Endothelial cell of umbilical vein (primary cell): Measurements from ENCODE around the gene ADAMTS6. TPM values are rescaled to one million over a fixed set of nuclear protein-coding genes. Genes with fewer than 3 reads are reported as not detected.

ENCODE experiments used
- BruUV-seq: library from RNA; stranded (reverse); fragments of 400-500 nt; replicated peaks from 2 replicates; lab custom pipeline; 2021; lab: Mats Ljungman, UMichigan
- CTCF ChIA-PET: fragments of 300-600, 350-600 bp; sonication (Branson Sonifier 250); formaldehyde crosslinking; loops from one replicate; lab custom pipeline; 2021; ENCODE audit warnings: antibody characterized with exemption, inconsistent platforms; lab: Charles Lee
- POLR2A ChIA-PET: fragments of 300-600, 350-600 bp; sonication (Branson Sonifier 250); formaldehyde crosslinking; loops from one replicate; lab custom pipeline; 2021; ENCODE audit warnings: antibody characterized with exemption, inconsistent platforms; lab: Charles Lee
- DNase-seq: peaks from one replicate; pipeline ENCODE4 v3.0.0-alpha.2; 2011; ENCODE audit warnings: low read depth, low spot score
- FAIRE-seq: peaks from 2 replicates; lab custom pipeline; 2011; peaks lifted over from hg19 to GRCh38; lab: Jason Lieb, UNC
- H2AFZ ChIP-seq: 2 replicates; pipeline ENCODE4 v1.6.0; 2012; ENCODE audit warnings: low read depth, low read length, control low read depth, inconsistent platforms
- H3K27ac ChIP-seq: 2 replicates; pipeline ENCODE4 v1.5.1; 2011; ENCODE audit warnings: low read depth, mild to moderate bottlenecking, control low read depth, low read length, moderate library complexity; ENCODE audit not compliant: insufficient read depth
- H3K27me3 ChIP-seq, 2 experiments: 2 replicates each; pipeline versions ENCODE4 v1.6.0 to v1.6.1; 2011; ENCODE audit warnings: low read length in 2 of 2, mixed read lengths in 1 of 2; ENCODE audit not compliant: control insufficient read depth in 2 of 2, insufficient read depth in 2 of 2
- H3K36me3 ChIP-seq, 2 experiments: 2 replicates in 1 of 2; 3 replicates in 1 of 2; pipeline ENCODE4 v1.5.1; 2011; ENCODE audit warnings: low read length in 2 of 2, mild to moderate bottlenecking in 1 of 2, moderate library complexity in 1 of 2; ENCODE audit not compliant: control insufficient read depth in 2 of 2, insufficient read depth in 2 of 2; ENCODE audit errors: extremely low read depth in 1 of 2
- H3K4me1 ChIP-seq: 3 replicates; pipeline ENCODE4 v1.5.1; 2011; ENCODE audit warnings: mild to moderate bottlenecking, low read length; ENCODE audit not compliant: control insufficient read depth, insufficient read depth; ENCODE audit errors: extremely low read depth
- H3K4me2 ChIP-seq: 2 replicates; pipeline ENCODE4 v1.6.1; 2011; ENCODE audit warnings: low read length, control low read depth, mixed read lengths; ENCODE audit not compliant: insufficient read depth
- H3K4me3 ChIP-seq, 3 experiments: fragments of 200-600 bp in 1 of 3; sonication (generic), shearing (Covaris generic) in 1 of 3; replicated peaks in 1 of 3; 2 replicates each; pipeline ENCODE4 v1.5.1; 2011 to 2016; ENCODE audit warnings: control low read depth in 3 of 3, low read length in 3 of 3, mild to moderate bottlenecking in 2 of 3, inconsistent platforms in 1 of 3, low read depth in 1 of 3, moderate library complexity in 1 of 3; ENCODE audit not compliant: insufficient read depth in 1 of 3
- H3K79me2 ChIP-seq: 2 replicates; pipeline ENCODE4 v1.6.0; 2012; ENCODE audit warnings: low read length, inconsistent platforms; ENCODE audit not compliant: control insufficient read depth, insufficient read depth
- H3K9ac ChIP-seq: replicated peaks from 2 replicates; pipeline ENCODE3; 2011; ENCODE audit warnings: low read length, control low read depth; ENCODE audit not compliant: insufficient read depth; ENCODE audit errors: extremely low read depth
- H3K9me1 ChIP-seq: replicated peaks from 3 replicates; pipeline ENCODE4 v1.6.0; 2011; ENCODE audit warnings: mild to moderate bottlenecking, low read length; ENCODE audit not compliant: control insufficient read depth, insufficient read depth; ENCODE audit errors: extremely low read depth
- H3K9me3 ChIP-seq: replicated peaks from 2 replicates; pipeline ENCODE4 v1.5.1; 2012; ENCODE audit warnings: low read length, inconsistent platforms; ENCODE audit not compliant: control insufficient read depth, insufficient read depth
- H4K20me1 ChIP-seq: replicated peaks from 2 replicates; pipeline ENCODE3; 2011; ENCODE audit warnings: mild to moderate bottlenecking, low read length; ENCODE audit not compliant: control insufficient read depth, insufficient read depth; ENCODE audit errors: extremely low read depth
- CTCF ChIP-seq, 2 donors: IDR thresholded peaks; 1 replicate in 1 of 2; 2 replicates in 1 of 2; pipeline ENCODE4 v1.5.1; 2011; ENCODE audit warnings: low read length in 2 of 2, mild to moderate bottlenecking in 2 of 2, moderate library complexity in 2 of 2, control low read depth in 1 of 2, inconsistent platforms in 1 of 2, low read depth in 1 of 2; ENCODE audit not compliant: insufficient read depth in 1 of 2; ENCODE audit errors: extremely low read depth in 1 of 2
- EZH2 ChIP-seq: IDR thresholded peaks from 2 replicates; pipeline ENCODE4 v1.6.1; 2012; ENCODE audit warnings: borderline replicate concordance, low read depth, mild to moderate bottlenecking, moderate library complexity, low read length, inconsistent platforms; ENCODE audit not compliant: severe bottlenecking
- FOS ChIP-seq: IDR thresholded peaks from 2 replicates; pipeline ENCODE4 v1.6.1; 2011; ENCODE audit warnings: mild to moderate bottlenecking, low read length, moderate library complexity, borderline replicate concordance; ENCODE audit not compliant: insufficient read depth
- GATA2 ChIP-seq: IDR thresholded peaks from 2 replicates; pipeline ENCODE4 v1.7.0; 2011; ENCODE audit warnings: low read depth, mild to moderate bottlenecking, moderate library complexity, mixed read lengths, low read length; ENCODE audit not compliant: insufficient read length, insufficient read depth
- JUN ChIP-seq: IDR thresholded peaks from 2 replicates; pipeline ENCODE4 v1.6.1; 2011; ENCODE audit warnings: borderline replicate concordance, low read depth; ENCODE audit not compliant: insufficient read length, insufficient read depth
- MYC ChIP-seq: IDR thresholded peaks from one replicate; pipeline ENCODE4 v1.6.1; 2011; ENCODE audit warnings: mild to moderate bottlenecking, low read depth, low read length
- POLR2A ChIP-seq: IDR thresholded peaks from 2 replicates; pipeline ENCODE4 v1.6.1; 2012; ENCODE audit warnings: low read depth, mild to moderate bottlenecking, control low read depth, low read length
- POLR2AphosphoS5 ChIP-seq: IDR thresholded peaks from 2 replicates; pipeline ENCODE4 v1.6.1; 2012; ENCODE audit warnings: low read depth, mild to moderate bottlenecking, control low read depth, low read length, moderate library complexity; ENCODE audit not compliant: insufficient read depth
- dilution Hi-C: fragments of 300-500 bp; cut with MboI; formaldehyde crosslinking; loops from one replicate; pipeline ENCODE4 v1.15.0; 2019; ENCODE audit warnings: low sequenced_read_pairs; ENCODE audit not compliant: extremely low pct_ligation_motif_present
- intact Hi-C: fragments of 100-400 bp; cut with micrococcal nuclease; formaldehyde crosslinking; loops from one replicate; pipeline ENCODE4 v1.10.0; 2022
- polyA plus RNA-seq, 4 experiments: library from polyadenylated mRNA; depleted of rRNA in 3 of 4; stranded (reverse) in 3 of 4; unstranded in 1 of 4; fragments of >200 nt; gene quantifications; 2 replicates each; pipeline versions ENCODE4 v1.2.1 to v1.2.3, GENCODE V29; 2011 to 2012; ENCODE audit warnings: missing spikeins in 1 of 4
- total RNA-seq: library from RNA; stranded (reverse); gene quantifications from 2 replicates; pipeline ENCODE4 v1.2.3, GENCODE V29; 2021
- TF ChIP-seq, protein P1 (sequence below): IDR thresholded peaks from 2 replicates; pipeline ENCODE4 v1.6.1; 2011; ENCODE audit not compliant: insufficient read depth, insufficient read length

The ADAMTS6 gene
- total and polyA plus RNA-seq, 2 donors (not counting 3 experiments of a cell fraction or from before 2014, with no cell fraction given): 20.4 to 43.4 TPM

GRCh38 chr5:65247594-65247993, 234.1 kb downstream of the ADAMTS6 start:
- Histone ChIP-seq H3K9me1 (no peaks in the 10 kb centered on the region), H3K9ac (no peak overlapping the region), H3K4me3 (no peak overlapping the region), H3K27ac (no peak overlapping the region), H2AFZ (no peak overlapping the region), H3K36me3 (peaks cover 0 to 3% of the 10 kb centered on the region in 2 experiments), H4K20me1 (no peaks in the 10 kb centered on the region), H3K4me1 (peaks cover 10% of the 10 kb centered on the region), H3K79me2 (no peaks in the 10 kb centered on the region), H3K4me2 (no peak overlapping the region), H3K27me3 (no peaks in the 10 kb centered on the region), H3K9me3 (no peaks in the 10 kb centered on the region)
- FAIRE-seq (no peak), DNase-seq (no peak)
- dilution Hi-C loops (no loop called here), intact Hi-C loops (no loop called here)
- POLR2A ChIA-PET: no interaction called here
- CTCF ChIA-PET: no interaction called here
- TF ChIP-seq FOS (no peak), GATA2 (no peak), POLR2A (no peak), MYC (no peak), CTCF (IDR thresholded peaks at IDR 0.05; ENCODE audit: extremely low read depth in 1 of 2, insufficient read depth in 1 of 2, low read depth in 1 of 2, low read length in 2 of 2) (no peak), EZH2 (no peak), POLR2AphosphoS5 (no peak), JUN (no peak)
- TF ChIP-seq, protein P1, sequence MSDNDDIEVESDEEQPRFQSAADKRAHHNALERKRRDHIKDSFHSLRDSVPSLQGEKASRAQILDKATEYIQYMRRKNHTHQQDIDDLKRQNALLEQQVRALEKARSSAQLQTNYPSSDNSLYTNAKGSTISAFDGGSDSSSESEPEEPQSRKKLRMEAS: no peak
- no TSS peak for BruUV-seq
